DOHH2 (cell line): ENCODE data around the gene SLC2A11.

Source experiments
- H3F3A ChIP-seq: fragments of 200-600 bp; sonication (generic), shearing (Covaris generic); 2 replicates; pipeline ENCODE4 v1.6.0; 2016; ENCODE audit warnings: antibody characterized with exemption, mild to moderate bottlenecking; ENCODE audit not compliant: control insufficient read depth, insufficient read depth
- H3K27ac ChIP-seq: fragments of 200-600 bp; sonication (generic); 2 replicates; pipeline ENCODE4 v1.5.1; 2014; ENCODE audit warnings: low read depth, mild to moderate bottlenecking, low read length, moderate library complexity
- H3K27me3 ChIP-seq: fragments of 200-600 bp; sonication (generic); 2 replicates; pipeline ENCODE4 v1.6.1; 2014; ENCODE audit warnings: mild to moderate bottlenecking, low read length, mixed read lengths; ENCODE audit not compliant: control insufficient read depth
- H3K36me3 ChIP-seq: fragments of 200-600 bp; sonication (generic); 2 replicates; pipeline ENCODE4 v1.6.1; 2014; ENCODE audit warnings: mild to moderate bottlenecking, low read length, moderate library complexity, mixed read lengths; ENCODE audit not compliant: control insufficient read depth
- H3K4me1 ChIP-seq: fragments of 200-600 bp; sonication (generic); 2 replicates; pipeline ENCODE4 v1.6.1; 2014; ENCODE audit warnings: mild to moderate bottlenecking, low read length, mixed read lengths; ENCODE audit not compliant: control insufficient read depth
- H3K4me2 ChIP-seq: fragments of 200-600 bp; sonication (generic); 2 replicates; pipeline ENCODE4 v1.6.0; 2014; ENCODE audit warnings: mild to moderate bottlenecking, low read length, moderate library complexity
- H3K4me3 ChIP-seq: fragments of 200-600 bp; sonication (generic); 2 replicates; pipeline ENCODE4 v1.5.1; 2014; ENCODE audit warnings: mild to moderate bottlenecking, low read length, mixed read lengths
- H3K79me2 ChIP-seq: fragments of 200-600 bp; sonication (generic); 2 replicates; pipeline ENCODE4 v1.6.1; 2014; ENCODE audit warnings: mild to moderate bottlenecking, low read length, mixed read lengths; ENCODE audit not compliant: control insufficient read depth
- H3K9me2 ChIP-seq: fragments of 200-600 bp; sonication (generic); replicated peaks from 2 replicates; pipeline ENCODE4 v1.6.1; 2014; ENCODE audit warnings: mild to moderate bottlenecking, low read length, mixed read lengths; ENCODE audit not compliant: control insufficient read depth
- H3K9me3 ChIP-seq: fragments of 200-600 bp; sonication (generic); 2 replicates; pipeline ENCODE4 v1.6.1; 2014; ENCODE audit warnings: antibody characterized with exemption, low read length, mixed read lengths; ENCODE audit not compliant: control insufficient read depth, insufficient read depth
- H4K20me1 ChIP-seq: fragments of 200-600 bp; sonication (generic); 2 replicates; pipeline ENCODE4 v1.6.0; 2014; ENCODE audit warnings: low read depth, mild to moderate bottlenecking, antibody characterized with exemption, low read length, moderate library complexity; ENCODE audit not compliant: control insufficient read depth, insufficient read depth
- CTCF ChIP-seq: fragments of 200-600 bp; sonication (generic); IDR thresholded peaks from one replicate; pipeline ENCODE4 v1.5.1; 2014; ENCODE audit warnings: antibody characterized with exemption, mild to moderate bottlenecking, low read depth, low read length; ENCODE audit not compliant: poor library complexity, severe bottlenecking
- EZH2phosphoT487 ChIP-seq: fragments of 200-600 bp; sonication (generic); IDR thresholded peaks from 2 replicates; pipeline ENCODE4 v1.6.1; 2017; ENCODE audit warnings: borderline replicate concordance, mild to moderate bottlenecking, antibody characterized with exemption, low read length, moderate library complexity, mixed read lengths

SLC2A11 gene

GRCh38 chr22:23922921-23923320, 65.2 kb downstream of the SLC2A11 start:
- Histone ChIP-seq H3K36me3 (peaks cover 12% of the 10 kb centered on the region), H3K27ac (no peak overlapping the region), H3K9me2 (no peaks in the 10 kb centered on the region), H3K4me1 (no peaks in the 10 kb centered on the region), H3K9me3 (peaks cover 3% of the 10 kb centered on the region; the same call in 1 of the 2 replicates), H4K20me1 (no peaks in the 10 kb centered on the region), H3K27me3 (no peaks in the 10 kb centered on the region), H3K4me3 (no peak overlapping the region), H3K79me2 (no peaks in the 10 kb centered on the region), H3F3A (no peaks in the 10 kb centered on the region), H3K4me2 (no peak overlapping the region)
- TF ChIP-seq EZH2phosphoT487 (no peak), CTCF (no peak)

GRCh38 chr22:23925020-23925606, 67.4 kb downstream of the SLC2A11 start:
- peaks cover 18% of the 10 kb centered on the region for H3K36me3 ChIP-seq
- H3F3A ChIP-seq, result no peaks in the 10 kb centered on the region
- peaks cover 3% of the 10 kb centered on the region; the same call in 1 of the 2 replicates for H3K9me3 ChIP-seq
- H3K4me1 ChIP-seq, result peaks cover 11% of the 10 kb centered on the region
- TF ChIP-seq CTCF (no peak), EZH2phosphoT487 (no peak)
- H3K79me2 ChIP-seq, result no peaks in the 10 kb centered on the region
- H3K4me3 ChIP-seq, result no peak overlapping the region
- H3K27me3 ChIP-seq, result no peaks in the 10 kb centered on the region
- H3K4me2 ChIP-seq, result no peak overlapping the region
- H4K20me1 ChIP-seq, result no peaks in the 10 kb centered on the region
- H3K9me2 ChIP-seq, result no peaks in the 10 kb centered on the region
- no peak overlapping the region for H3K27ac ChIP-seq

GRCh38 chr22:23926561-23926960, 68.9 kb downstream of the SLC2A11 start:
- H3F3A ChIP-seq, result no peaks in the 10 kb centered on the region
- H4K20me1 ChIP-seq, result no peaks in the 10 kb centered on the region
- TF ChIP-seq EZH2phosphoT487, result no peak
- TF ChIP-seq CTCF, result no peak
- H3K36me3 ChIP-seq, result peaks cover 21% of the 10 kb centered on the region
- H3K9me2 ChIP-seq, result no peaks in the 10 kb centered on the region
- no peak overlapping the region for H3K4me2 ChIP-seq
- H3K27ac ChIP-seq, result no peak overlapping the region
- no peaks in the 10 kb centered on the region for H3K27me3 ChIP-seq
- H3K79me2 ChIP-seq, result no peaks in the 10 kb centered on the region
- peaks cover 3% of the 10 kb centered on the region; the same call in 1 of the 2 replicates for H3K9me3 ChIP-seq
- peaks cover 11% of the 10 kb centered on the region for H3K4me1 ChIP-seq
- no peak overlapping the region for H3K4me3 ChIP-seq
